Activated T-cell treated with anti-CD3 and anti-CD28 coated beads, Interleukin-2, amount 50 U/mL, for 72 hours (primary cell): ENCODE results near the gene CEBPB. TPM values are rescaled to one million over a fixed set of nuclear protein-coding genes. Genes with fewer than 3 reads are reported as not detected.

Experiments used
- ATAC-seq, 2 donors: fragments of 150-1000 bp; cut with Tn5 transposase; replicated peaks in 1 of 2; 2 replicates each; pipeline ENCODE4 v1.10.0; 2021; ENCODE audit warnings: moderate library complexity in 2 of 2, mild to moderate bottlenecking in 1 of 2
- DNase-seq, 2 donors: peaks; one replicate each; pipeline ENCODE4 v3.0.0; 2021 to 2022; ENCODE audit warnings: mixed read lengths in 1 of 2
- H3K27ac Mint-ChIP-seq: one replicate; pipeline ENCODE4 v1.8.0; 2022; ENCODE audit warnings: mild to moderate bottlenecking, moderate library complexity, mixed read lengths
- H3K27me3 Mint-ChIP-seq: one replicate; pipeline ENCODE4 v1.8.0; 2022; ENCODE audit warnings: low read depth, mixed read lengths
- H3K36me3 Mint-ChIP-seq, 2 donors: one replicate each; pipeline ENCODE4 v1.8.0; 2022; ENCODE audit warnings: mixed read lengths in 2 of 2, mild to moderate bottlenecking in 1 of 2; ENCODE audit not compliant: insufficient read depth in 2 of 2
- H3K4me1 Mint-ChIP-seq: one replicate; pipeline ENCODE4 v1.8.0; 2022; ENCODE audit warnings: low read depth, mixed read lengths
- H3K4me3 Mint-ChIP-seq, 2 donors: one replicate each; pipeline ENCODE4 v1.8.0; 2022; ENCODE audit warnings: mild to moderate bottlenecking in 2 of 2, mixed read lengths in 2 of 2, moderate library complexity in 2 of 2
- H3K9me3 Mint-ChIP-seq, 2 donors: one replicate each; pipeline ENCODE4 v1.8.0; 2022; ENCODE audit warnings: mixed read lengths in 2 of 2
- total RNA-seq, 2 donors: library from RNA; stranded (reverse); gene quantifications; one replicate each; pipeline ENCODE4 v1.2.3, GENCODE V29; 2022

CEBPB gene
- total RNA-seq, result 100 to 1,000 TPM; 111 to 134 TPM

- Mint-ChIP-seq H3K9me3 (no peaks in the 10 kb centered on the region), H3K27ac (peak within 1 kb of the TSS; percentile 57), H3K36me3 (peaks cover 16 to 18% of the 10 kb centered on the region in 2 donors), H3K4me1 (peaks cover 41% of the 10 kb centered on the region), H3K27me3 (peaks cover 8% of the 10 kb centered on the region), H3K4me3 (peak within 1 kb of the TSS; percentile 73 to 81)
- DNase-seq, result peak; percentile 91 to 93
- peak; percentile 60 to 63 for ATAC-seq
Measured at GRCh38 chr20:50190251-50191064, at the start of gene CEBPB. Gene CEBPB (plus strand): TSS chr20:50190830. CDS start chr20:50191034, 204 bp downstream.

GRCh38 chr20:50141018-50141675 is 49.5 kb upstream of the CEBPB start:
- no peak overlapping the region for H3K4me3 Mint-ChIP-seq
- H3K27me3 Mint-ChIP-seq, result no peaks in the 10 kb centered on the region
- H3K36me3 Mint-ChIP-seq, result peaks cover 3 to 15% of the 10 kb centered on the region in 2 donors
- no peak overlapping the region for H3K27ac Mint-ChIP-seq
- H3K4me1 Mint-ChIP-seq, result peaks cover 27% of the 10 kb centered on the region
- ATAC-seq (no peak), DNase-seq (no peak)
- no peaks in the 10 kb centered on the region for H3K9me3 Mint-ChIP-seq

- H3K27ac Mint-ChIP-seq, result peak overlapping the region; percentile 7
- peaks cover 3 to 15% of the 10 kb centered on the region in 2 donors for H3K36me3 Mint-ChIP-seq
- no peak overlapping the region for H3K4me3 Mint-ChIP-seq
- H3K4me1 Mint-ChIP-seq, result peaks cover 31% of the 10 kb centered on the region
- no peaks in the 10 kb centered on the region for H3K9me3 Mint-ChIP-seq
- ATAC-seq (no peak), DNase-seq (no peak)
- no peaks in the 10 kb centered on the region for H3K27me3 Mint-ChIP-seq
Measured at GRCh38 chr20:50141811-50142561, 48.6 kb upstream of the CEBPB start.

- no peaks in the 10 kb centered on the region for H3K9me3 Mint-ChIP-seq
- no peak overlapping the region for H3K27ac Mint-ChIP-seq
- ATAC-seq (no peak), DNase-seq (no peak)
- H3K4me1 Mint-ChIP-seq, result peaks cover 31% of the 10 kb centered on the region
- no peaks in the 10 kb centered on the region for H3K27me3 Mint-ChIP-seq
- H3K36me3 Mint-ChIP-seq, result peaks cover 3 to 13% of the 10 kb centered on the region in 2 donors
- no peak overlapping the region for H3K4me3 Mint-ChIP-seq
Measured at GRCh38 chr20:50142812-50143211, 47.8 kb upstream of the CEBPB start.

GRCh38 chr20:50144362-50144761 is 46.3 kb upstream of the CEBPB start:
- DNase-seq (no peak), ATAC-seq (no peak)
- no peaks in the 10 kb centered on the region for H3K9me3 Mint-ChIP-seq
- no peak overlapping the region for H3K27ac Mint-ChIP-seq
- no peaks in the 10 kb centered on the region for H3K27me3 Mint-ChIP-seq
- H3K4me1 Mint-ChIP-seq, result peaks cover 40% of the 10 kb centered on the region
- H3K36me3 Mint-ChIP-seq, result peaks cover 3 to 14% of the 10 kb centered on the region in 2 donors
- no peak overlapping the region for H3K4me3 Mint-ChIP-seq

- Mint-ChIP-seq H3K4me3 (peak overlapping the region; percentile 82 to 91), H3K36me3 (peaks cover 0 to 10% of the 10 kb centered on the region in 2 donors), H3K4me1 (peaks cover 49% of the 10 kb centered on the region), H3K9me3 (no peaks in the 10 kb centered on the region), H3K27me3 (no peaks in the 10 kb centered on the region), H3K27ac (no peak overlapping the region)
- ATAC-seq (no peak), DNase-seq (no peak)
Measured at GRCh38 chr20:50145566-50145965, 45.1 kb upstream of the CEBPB start.

GRCh38 chr20:50146214-50146613 is 44.4 kb upstream of the CEBPB start:
- Mint-ChIP-seq H3K9me3 (no peaks in the 10 kb centered on the region), H3K4me1 (peaks cover 55% of the 10 kb centered on the region), H3K27ac (peak overlapping the region; percentile 98), H3K27me3 (no peaks in the 10 kb centered on the region), H3K36me3 (peaks cover 0 to 9% of the 10 kb centered on the region in 2 donors), H3K4me3 (peak overlapping the region; percentile 82 to 91)
- ATAC-seq (no peak), DNase-seq (no peak)

- H3K27me3 Mint-ChIP-seq, result no peaks in the 10 kb centered on the region
- ATAC-seq (peak; percentile 98 to 99), DNase-seq (peak; percentile 80 to 81)
- peak overlapping the region; percentile 82 to 91 for H3K4me3 Mint-ChIP-seq
- H3K36me3 Mint-ChIP-seq, result peaks cover 0 to 9% of the 10 kb centered on the region in 2 donors
- H3K9me3 Mint-ChIP-seq, result no peaks in the 10 kb centered on the region
- peaks cover 62% of the 10 kb centered on the region for H3K4me1 Mint-ChIP-seq
- peak overlapping the region; percentile 98 for H3K27ac Mint-ChIP-seq
Measured at GRCh38 chr20:50146732-50147662, 43.6 kb upstream of the CEBPB start.

- peaks cover 1 to 2% of the 10 kb centered on the region in 2 donors for H3K36me3 Mint-ChIP-seq
- no peak for DNase-seq
- H3K27me3 Mint-ChIP-seq, result no peaks in the 10 kb centered on the region
- H3K27ac Mint-ChIP-seq, result peak overlapping the region; percentile 69
- peaks cover 76% of the 10 kb centered on the region for H3K4me1 Mint-ChIP-seq
- no peak overlapping the region for H3K4me3 Mint-ChIP-seq
- ATAC-seq, result no peak
- no peaks in the 10 kb centered on the region for H3K9me3 Mint-ChIP-seq
Measured at GRCh38 chr20:50149481-50150254, 41.0 kb upstream of the CEBPB start.

- Mint-ChIP-seq H3K27ac (peak overlapping the region; percentile 68), H3K36me3 (peaks cover 1 to 2% of the 10 kb centered on the region in 2 donors), H3K27me3 (no peaks in the 10 kb centered on the region), H3K4me1 (peaks cover 71% of the 10 kb centered on the region), H3K4me3 (peak overlapping the region; percentile 86 to 94), H3K9me3 (no peaks in the 10 kb centered on the region)
- ATAC-seq, result no peak
- DNase-seq, result no peak
Measured at GRCh38 chr20:50151034-50151743, 39.4 kb upstream of the CEBPB start.

GRCh38 chr20:50152394-50153152 is 38.1 kb upstream of the CEBPB start:
- ATAC-seq (no peak), DNase-seq (no peak)
- Mint-ChIP-seq H3K36me3 (peaks cover 1 to 2% of the 10 kb centered on the region in 2 donors), H3K27ac (peak overlapping the region; percentile 77), H3K4me1 (peaks cover 57% of the 10 kb centered on the region), H3K9me3 (no peaks in the 10 kb centered on the region), H3K4me3 (peak overlapping the region; percentile 86 to 94), H3K27me3 (no peaks in the 10 kb centered on the region)
